Right lobe of liver (tissue), 6 donors: ENCODE results near the gene KREMEN1. TPM values are rescaled to one million over a fixed set of nuclear protein-coding genes. Genes with fewer than 3 reads are reported as not detected.

Experiments
- ATAC-seq, 4 donors: fragments of 200-7000 bp; cut with Tn5 transposase; one replicate each; pipeline ENCODE4 v1.9.1; 2020; ENCODE audit warnings: mild to moderate bottlenecking in 4 of 4, moderate library complexity in 4 of 4
- DNase-seq, 3 donors: peaks; one replicate each; pipeline ENCODE4 v3.0.0-alpha.2; 2020
- H3K27ac ChIP-seq, 3 donors: fragments of 200-600 bp; one replicate each; pipeline ENCODE4 v1.8.0; 2022
- H3K27me3 ChIP-seq, 2 donors: fragments of 200-600 bp; one replicate each; pipeline ENCODE4 v1.8.0; 2022
- H3K36me3 ChIP-seq, 4 donors: fragments of 200-600 bp; sonication (generic) in 1 of 4; one replicate each; pipeline versions ENCODE4 v1.5.1 to v1.8.0; 2017 to 2022; ENCODE audit warnings: control low read depth in 1 of 4
- H3K4me1 ChIP-seq, 4 donors: fragments of 200-600 bp; sonication (generic) in 1 of 4; one replicate each; pipeline versions ENCODE4 v1.5.1 to v1.8.0; 2017 to 2022; ENCODE audit warnings: control low read depth in 1 of 4
- H3K4me3 ChIP-seq, 3 donors: fragments of 200-600 bp; one replicate each; pipeline ENCODE4 v1.8.0; 2022
- H3K9me3 ChIP-seq, 4 donors: fragments of 200-600 bp; sonication (generic) in 1 of 4; one replicate each; pipeline versions ENCODE4 v1.5.1 to v1.8.0; 2017 to 2022; ENCODE audit warnings: control low read depth in 1 of 4
- POLR2A ChIP-seq: fragments of 450-650 bp; IDR thresholded peaks from one replicate; pipeline ENCODE4 v1.6.1; 2017; ENCODE audit warnings: antibody characterized with exemption, mild to moderate bottlenecking
- WGBS: methylation state at CpG from one replicate; pipeline ENCODE4 v1.1.6; 2018; ENCODE audit warnings: low coverage, low lambda C conversion rate; ENCODE audit not compliant: insufficient coverage; ENCODE audit errors: missing lambda C conversion rate; 5-methylcytosine and 5-hydroxymethylcytosine counted together
- intact Hi-C, 2 donors: fragments of 100-400 bp; cut with DNase I; formaldehyde crosslinking; loops; one replicate each; pipeline versions ENCODE4 v1.11.2 to v1.14.1; 2022
- total RNA-seq, 6 experiments: library from RNA; depleted of rRNA in 2 of 6; stranded (reverse); fragments of >200 nt in 2 of 6; fragmentation: NEBNext Ultra II Directional in 3 of 6; extraction: Animal tissue kit (Norgen Biotek cat#: 25700) in 3 of 6; gene quantifications; one replicate each; pipeline versions ENCODE4 v1.1.0 to v1.2.4, GENCODE V29; 2016 to 2023
- TF ChIP-seq, protein P1 (sequence below), 4 donors: fragments of 200-600 bp in 3 of 4; fragments of 450-650 bp in 1 of 4; IDR thresholded peaks; one replicate each; pipeline versions ENCODE4 v1.5.1 to v1.8.0; 2016 to 2022; ENCODE audit warnings: antibody characterized with exemption in 4 of 4, mild to moderate bottlenecking in 2 of 4
- donor health status: DM: no; HTN: yes; CAD: no.
- donor health status: DM: no; HTN: no; CAD: no.
- donor health status: DM: no; HTN: no; CAD: no.
- donor health status: DM: no; HTN: yes; CAD: no.
- donor health status: DM: no; HTN: yes; CAD: no.

KREMEN1 gene
- total RNA-seq, 6 experiments from 2014 or later: 1.7 to 6.7 (median 3.0) TPM

DNA sequence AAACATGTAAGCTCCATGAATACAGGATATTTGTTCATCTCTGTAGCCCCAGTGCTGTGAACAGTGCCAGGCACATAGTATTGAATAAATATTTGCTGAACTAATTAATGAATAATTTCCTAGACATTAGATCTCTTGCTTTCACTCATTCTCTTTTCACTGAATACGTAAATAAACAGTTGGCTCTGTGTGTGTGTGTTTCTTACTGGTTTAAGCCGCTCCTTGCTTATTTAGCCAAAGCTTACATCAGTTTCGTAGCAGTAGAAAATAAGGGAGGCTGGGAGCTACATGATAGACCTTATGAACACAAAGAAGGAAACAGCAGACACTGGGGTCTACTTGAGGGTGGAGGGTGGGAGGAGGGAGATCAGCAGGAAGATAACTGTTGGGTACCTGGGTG, 17.2 kb downstream of the KREMEN1 start:
- DNase-seq (no peak), ATAC-seq (peak in 2 of 4 donors; percentile 21 to 39)
- Histone ChIP-seq H3K4me3 (no peak overlapping the region), H3K4me1 (peaks cover 0 to 18% (median 0%) of the 10 kb centered on the region in 4 donors), H3K36me3 (no peaks in the 10 kb centered on the region), H3K9me3 (no peaks in the 10 kb centered on the region), H3K27me3 (no peaks in the 10 kb centered on the region), H3K27ac (no peak overlapping the region)
- 53% methylated on average over 3 of the region's 3 CpGs for WGBS
- TF ChIP-seq, protein P1, sequence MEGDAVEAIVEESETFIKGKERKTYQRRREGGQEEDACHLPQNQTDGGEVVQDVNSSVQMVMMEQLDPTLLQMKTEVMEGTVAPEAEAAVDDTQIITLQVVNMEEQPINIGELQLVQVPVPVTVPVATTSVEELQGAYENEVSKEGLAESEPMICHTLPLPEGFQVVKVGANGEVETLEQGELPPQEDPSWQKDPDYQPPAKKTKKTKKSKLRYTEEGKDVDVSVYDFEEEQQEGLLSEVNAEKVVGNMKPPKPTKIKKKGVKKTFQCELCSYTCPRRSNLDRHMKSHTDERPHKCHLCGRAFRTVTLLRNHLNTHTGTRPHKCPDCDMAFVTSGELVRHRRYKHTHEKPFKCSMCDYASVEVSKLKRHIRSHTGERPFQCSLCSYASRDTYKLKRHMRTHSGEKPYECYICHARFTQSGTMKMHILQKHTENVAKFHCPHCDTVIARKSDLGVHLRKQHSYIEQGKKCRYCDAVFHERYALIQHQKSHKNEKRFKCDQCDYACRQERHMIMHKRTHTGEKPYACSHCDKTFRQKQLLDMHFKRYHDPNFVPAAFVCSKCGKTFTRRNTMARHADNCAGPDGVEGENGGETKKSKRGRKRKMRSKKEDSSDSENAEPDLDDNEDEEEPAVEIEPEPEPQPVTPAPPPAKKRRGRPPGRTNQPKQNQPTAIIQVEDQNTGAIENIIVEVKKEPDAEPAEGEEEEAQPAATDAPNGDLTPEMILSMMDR (IDR thresholded peaks at IDR 0.05): no peak
- TF ChIP-seq POLR2A: no peak
- intact Hi-C loops: no loop called here

GRCh38 chr22:29092243-29092642, 19.4 kb downstream of the KREMEN1 start:
- H3K27ac ChIP-seq: no peak overlapping the region
- intact Hi-C loops: no loop called here
- H3K4me1 ChIP-seq: peaks cover 0 to 18% (median 0%) of the 10 kb centered on the region in 4 donors
- H3K36me3 ChIP-seq: no peaks in the 10 kb centered on the region
- 42% methylated on average over 4 of the region's 4 CpGs for WGBS
- peak; percentile 59 to 68 (median 66) for ATAC-seq
- TF ChIP-seq, protein P1 (IDR thresholded peaks at IDR 0.05): no peak
- TF ChIP-seq POLR2A: no peak
- no peak overlapping the region for H3K4me3 ChIP-seq
- H3K9me3 ChIP-seq: no peaks in the 10 kb centered on the region
- no peaks in the 10 kb centered on the region for H3K27me3 ChIP-seq
- peak in 1 of 3 donors; percentile 30 for DNase-seq

DNA sequence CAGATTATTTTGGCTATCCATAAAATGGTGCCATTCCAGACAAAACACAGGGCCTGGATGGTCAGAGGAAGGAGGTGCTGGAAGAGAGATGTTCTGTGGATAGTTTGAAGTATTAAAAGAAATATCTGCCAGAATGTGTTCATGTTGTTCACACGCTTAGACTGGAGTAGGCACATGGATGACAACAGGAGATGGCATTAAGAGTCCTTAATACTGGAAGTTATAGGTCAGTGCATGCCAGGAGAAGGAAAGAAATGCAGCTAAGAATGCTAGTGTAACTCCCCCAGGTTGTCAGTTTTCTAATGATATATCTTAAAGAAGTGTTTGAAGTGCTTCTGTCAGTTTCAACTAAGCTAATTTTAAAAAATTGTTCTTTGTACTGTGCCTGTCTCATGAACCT, 20.2 kb downstream of the KREMEN1 start:
- intact Hi-C loops: no loop called here
- Histone ChIP-seq H3K27ac (no peak overlapping the region), H3K4me3 (no peak overlapping the region), H3K4me1 (peaks cover 0 to 18% (median 0%) of the 10 kb centered on the region in 4 donors), H3K9me3 (no peaks in the 10 kb centered on the region), H3K36me3 (no peaks in the 10 kb centered on the region), H3K27me3 (no peaks in the 10 kb centered on the region)
- ATAC-seq: no peak
- DNase-seq: no peak
- WGBS: 100% methylated on average over 1 of the region's 1 CpG
- TF ChIP-seq, protein P1 (IDR thresholded peaks at IDR 0.05): no peak
- TF ChIP-seq POLR2A: no peak

GRCh38 chr22:29093501-29094300, 20.9 kb downstream of the KREMEN1 start:
- intact Hi-C loops: no loop called here
- Histone ChIP-seq H3K27ac (no peak overlapping the region), H3K36me3 (no peaks in the 10 kb centered on the region), H3K9me3 (no peaks in the 10 kb centered on the region), H3K4me1 (peaks cover 0 to 18% (median 0%) of the 10 kb centered on the region in 4 donors), H3K4me3 (no peak overlapping the region), H3K27me3 (no peaks in the 10 kb centered on the region)
- DNase-seq (peak in 1 of 3 donors; percentile 21), ATAC-seq (peak; percentile 13 to 47 (median 24))
- WGBS: 97% methylated on average over 4 of the region's 4 CpGs
- TF ChIP-seq, protein P1 (IDR thresholded peaks at IDR 0.05): no peak
- no peak for TF ChIP-seq POLR2A
